C4-2B (cell line): ENCODE measurements around the gene CD48.

Source experiments
- H3K27ac ChIP-seq: fragments of 450-650 bp; 2 replicates; pipeline ENCODE4 v1.5.1; 2017
- ZFX ChIP-seq: fragments of 450-650 bp; IDR thresholded peaks from 2 replicates; pipeline ENCODE4 v1.6.1; 2017
- TF ChIP-seq, protein P1 (sequence below): fragments of 450-650 bp; conservative IDR thresholded peaks from 2 replicates; pipeline ENCODE4 v1.5.1; 2017; ENCODE audit warnings: mild to moderate bottlenecking

CD48 gene

DNA sequence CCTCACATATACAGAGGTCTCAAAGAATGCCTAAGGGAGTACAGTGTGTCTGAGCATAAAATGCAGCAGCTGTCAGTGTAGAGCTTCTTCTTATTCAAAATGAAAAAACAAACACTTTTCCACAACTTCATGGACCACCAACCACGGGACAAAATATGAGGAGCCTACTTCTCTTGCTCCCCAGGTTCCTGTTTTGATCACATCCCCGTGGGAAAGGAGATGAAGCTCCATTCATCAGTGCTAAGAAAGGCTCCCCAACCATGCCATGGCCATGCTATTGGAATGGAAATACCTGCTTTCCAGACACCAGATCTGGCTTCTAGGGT is 383 bp downstream of the CD48 start:
- H3K27ac ChIP-seq, result no peak overlapping the region
- TF ChIP-seq, protein P1, sequence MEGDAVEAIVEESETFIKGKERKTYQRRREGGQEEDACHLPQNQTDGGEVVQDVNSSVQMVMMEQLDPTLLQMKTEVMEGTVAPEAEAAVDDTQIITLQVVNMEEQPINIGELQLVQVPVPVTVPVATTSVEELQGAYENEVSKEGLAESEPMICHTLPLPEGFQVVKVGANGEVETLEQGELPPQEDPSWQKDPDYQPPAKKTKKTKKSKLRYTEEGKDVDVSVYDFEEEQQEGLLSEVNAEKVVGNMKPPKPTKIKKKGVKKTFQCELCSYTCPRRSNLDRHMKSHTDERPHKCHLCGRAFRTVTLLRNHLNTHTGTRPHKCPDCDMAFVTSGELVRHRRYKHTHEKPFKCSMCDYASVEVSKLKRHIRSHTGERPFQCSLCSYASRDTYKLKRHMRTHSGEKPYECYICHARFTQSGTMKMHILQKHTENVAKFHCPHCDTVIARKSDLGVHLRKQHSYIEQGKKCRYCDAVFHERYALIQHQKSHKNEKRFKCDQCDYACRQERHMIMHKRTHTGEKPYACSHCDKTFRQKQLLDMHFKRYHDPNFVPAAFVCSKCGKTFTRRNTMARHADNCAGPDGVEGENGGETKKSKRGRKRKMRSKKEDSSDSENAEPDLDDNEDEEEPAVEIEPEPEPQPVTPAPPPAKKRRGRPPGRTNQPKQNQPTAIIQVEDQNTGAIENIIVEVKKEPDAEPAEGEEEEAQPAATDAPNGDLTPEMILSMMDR, result no peak
- no peak for TF ChIP-seq ZFX

DNA sequence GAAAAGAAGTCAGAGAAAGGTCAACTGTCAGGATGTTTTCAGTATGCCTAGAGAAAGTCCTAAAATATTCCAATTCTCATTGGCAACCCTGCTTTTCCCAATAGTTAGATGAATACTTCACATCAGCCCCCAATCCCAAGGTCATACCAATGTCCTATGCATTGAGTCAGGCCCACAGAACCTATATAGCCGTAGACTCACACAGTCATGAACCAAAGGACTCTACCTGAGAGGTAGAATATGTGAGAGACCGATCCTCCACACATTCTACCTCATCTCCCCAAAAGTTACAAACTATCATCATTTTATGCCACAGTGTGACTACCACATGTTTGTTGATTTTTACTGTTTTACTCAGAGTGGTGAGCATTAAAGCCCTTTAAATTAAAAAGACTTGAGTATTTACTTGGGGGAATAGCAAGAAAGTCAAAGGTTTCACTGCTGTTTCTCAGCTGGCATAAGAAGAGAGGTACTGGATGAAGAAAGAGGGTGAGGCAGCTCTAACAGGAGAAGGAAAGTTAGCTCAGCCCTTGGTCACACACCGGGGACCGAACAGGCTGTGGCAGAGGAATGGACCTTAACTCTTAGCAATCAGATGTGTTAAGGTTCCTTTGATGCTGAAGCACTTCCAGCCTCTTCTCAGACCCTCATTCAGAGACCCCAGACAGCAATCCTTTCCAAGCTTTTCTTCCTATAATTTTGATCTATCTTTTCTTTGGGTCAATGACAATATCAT is 937 bp downstream of the CD48 start:
- no peak for TF ChIP-seq ZFX
- TF ChIP-seq, protein P1, result no peak
- no peak overlapping the region for H3K27ac ChIP-seq

DNA sequence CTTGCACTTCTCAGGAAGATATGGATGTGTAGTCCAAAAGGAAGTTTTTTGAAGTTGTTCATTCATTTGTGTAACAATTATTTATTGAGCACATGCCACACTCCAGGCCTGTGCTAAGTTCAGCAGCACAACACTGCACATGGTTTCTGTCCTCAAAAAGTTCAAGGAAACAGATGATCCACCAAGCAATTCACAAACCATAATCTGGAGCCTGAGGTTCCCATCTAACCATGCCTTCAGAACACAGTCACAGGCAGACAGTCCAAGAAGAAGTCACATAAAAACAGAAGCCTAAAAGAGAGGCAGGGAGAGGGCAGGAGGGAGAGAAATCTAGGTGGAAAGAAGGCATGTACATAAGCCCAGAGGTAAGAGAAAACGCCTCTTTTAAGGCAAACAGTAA is 1.9 kb downstream of the CD48 start:
- no peak overlapping the region for H3K27ac ChIP-seq
- TF ChIP-seq ZFX, result no peak
- TF ChIP-seq, protein P1, result no peak

DNA sequence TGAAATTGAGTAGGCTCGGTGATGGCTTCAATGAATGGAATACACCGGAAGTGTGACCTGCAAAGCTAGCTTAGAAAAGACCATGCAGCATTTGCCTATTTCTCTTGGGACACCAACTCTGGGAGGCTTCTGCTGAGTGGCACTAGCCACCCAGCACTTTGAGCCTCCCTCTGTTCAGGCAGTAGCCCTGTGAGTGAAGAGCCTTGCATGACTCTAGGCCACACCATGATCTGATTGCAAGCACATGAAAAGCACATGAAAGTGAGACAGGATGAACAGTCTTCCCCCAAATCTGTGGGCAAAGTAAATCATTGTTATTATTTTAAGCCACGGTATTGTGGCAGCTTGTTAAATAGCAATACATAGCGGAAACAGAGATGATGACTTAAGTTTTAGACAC is 2.8 kb downstream of the CD48 start:
- TF ChIP-seq ZFX, result no peak
- TF ChIP-seq, protein P1, result no peak
- no peak overlapping the region for H3K27ac ChIP-seq

DNA sequence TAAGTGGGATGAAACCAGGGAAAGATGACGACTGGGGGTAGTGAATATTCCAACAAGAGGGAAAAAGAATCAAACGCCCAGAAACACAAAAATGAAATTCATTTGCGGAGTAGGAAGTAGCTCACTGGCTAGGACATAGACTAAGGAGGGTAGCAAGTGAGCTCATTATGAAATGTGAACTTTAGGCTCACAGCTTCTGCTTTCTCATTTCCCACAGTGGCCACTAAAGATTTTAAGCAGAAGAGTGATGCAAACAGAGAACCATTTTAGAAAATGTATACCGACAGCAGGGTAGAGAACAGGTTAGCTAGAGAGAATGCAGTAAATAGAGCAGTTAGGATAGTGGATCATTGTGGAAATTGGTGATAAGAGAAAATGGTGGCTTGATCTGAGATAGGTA is 3.5 kb downstream of the CD48 start:
- no peak overlapping the region for H3K27ac ChIP-seq
- no peak for TF ChIP-seq ZFX
- TF ChIP-seq, protein P1, result no peak

DNA sequence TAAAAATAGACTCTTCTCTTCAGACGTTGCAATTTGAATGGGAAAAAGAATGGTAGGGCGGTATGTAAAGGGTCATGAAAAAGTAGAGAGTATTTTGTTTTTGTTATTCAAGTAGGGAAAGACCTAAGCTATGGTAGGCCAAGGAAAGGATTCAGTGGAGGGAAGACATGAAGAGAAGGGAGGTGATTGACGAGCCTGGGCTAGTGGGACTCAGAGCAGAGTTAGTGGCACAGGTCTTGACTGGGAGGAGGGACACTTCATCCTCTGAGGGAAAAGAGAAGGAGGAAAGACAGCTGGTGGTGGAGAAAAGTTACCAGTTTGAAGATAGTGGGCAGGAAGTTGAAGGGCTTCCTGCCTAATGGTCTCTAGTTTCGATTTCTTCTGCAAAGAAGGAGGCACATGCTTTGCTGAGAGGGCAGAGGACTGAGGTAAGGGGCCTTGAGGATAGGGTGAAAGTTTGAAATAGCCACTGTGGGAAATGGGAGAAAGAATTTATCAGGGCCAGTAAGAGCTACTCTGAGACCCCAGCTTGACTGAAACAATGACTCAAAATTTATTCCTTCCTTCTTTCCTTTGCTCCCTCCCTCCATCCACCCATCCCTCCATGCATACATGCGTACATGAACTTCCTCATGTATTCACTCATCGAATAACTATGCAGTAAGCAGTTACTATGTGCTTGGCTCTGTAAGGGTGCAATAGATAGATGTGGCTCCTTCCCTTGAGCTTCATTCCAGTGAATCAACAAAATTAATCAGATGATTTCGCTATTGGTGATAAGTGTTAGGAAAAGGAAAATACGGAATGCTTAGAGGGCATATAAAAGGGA is 4.2 kb downstream of the CD48 start:
- no peak overlapping the region for H3K27ac ChIP-seq
- TF ChIP-seq, protein P1, result no peak
- TF ChIP-seq ZFX, result no peak

DNA sequence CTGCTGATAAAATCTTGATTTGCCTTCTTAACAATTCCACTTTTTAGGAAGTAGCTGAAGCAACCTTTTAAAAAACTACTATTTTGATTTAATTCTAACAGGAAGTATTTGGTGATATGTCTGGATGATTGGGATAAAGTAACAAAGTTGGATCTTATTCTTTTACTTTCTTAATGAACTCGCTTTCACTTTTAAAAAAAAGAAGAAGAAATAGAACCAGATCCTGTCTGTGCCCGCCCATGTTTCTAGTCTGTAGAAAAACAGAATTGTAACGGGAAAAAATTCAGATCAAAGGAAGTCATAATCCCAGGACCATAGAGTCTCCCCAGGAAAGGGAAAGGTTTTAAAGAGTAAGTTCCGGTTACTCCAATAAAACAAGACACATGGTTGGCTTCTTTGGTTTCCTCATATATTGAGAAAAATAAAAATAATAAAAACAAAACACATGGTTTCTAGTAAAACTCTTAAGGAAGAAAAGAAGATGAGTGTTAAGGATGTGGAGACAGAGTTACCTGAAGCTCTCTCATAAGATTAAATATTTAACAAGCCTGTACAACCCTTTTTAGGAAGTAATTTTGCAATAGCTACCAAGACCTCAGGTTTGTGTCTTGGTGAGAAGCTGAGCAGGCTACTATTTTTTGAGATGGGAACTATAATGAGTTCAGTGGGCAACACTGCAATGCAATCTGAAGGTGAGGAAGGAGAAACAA is 4.9 kb downstream of the CD48 start:
- H3K27ac ChIP-seq, result no peak overlapping the region
- TF ChIP-seq ZFX, result no peak
- TF ChIP-seq, protein P1, result no peak
